HCT116 (cell line): Measurements from ENCODE around the gene ABCC10.
"Not testable (repeated sequence)": the region's sequence is repeated elsewhere in the genome, so short reads cannot be mapped to it uniquely, and the experiment has no call there.

Experiments used
- CBX3 ChIP-seq: IDR thresholded peaks from 2 replicates; pipeline ENCODE4 v1.6.1; 2012; ENCODE audit warnings: low read depth
- EZH2 ChIP-seq: fragments of 200-600 bp; sonication (generic); IDR thresholded peaks from 2 replicates; pipeline ENCODE4 v1.6.1; 2017; ENCODE audit warnings: antibody characterized with exemption, mixed run types
- EZH2phosphoT487 ChIP-seq: fragments of 200-600 bp; IDR thresholded peaks from 2 replicates; pipeline ENCODE4 v1.6.1; 2018; ENCODE audit warnings: antibody characterized with exemption, borderline replicate concordance
- JUND ChIP-seq: IDR thresholded peaks from 2 replicates; pipeline ENCODE4 v1.6.1; 2012
- POLR2A ChIP-seq: IDR thresholded peaks from 2 replicates; pipeline ENCODE4 v1.7.0; 2011; ENCODE audit warnings: borderline replicate concordance; ENCODE audit not compliant: insufficient read depth, insufficient read length; ENCODE audit errors: extremely low read depth
- SP1 ChIP-seq: IDR thresholded peaks from 2 replicates; pipeline ENCODE4 v1.6.1; 2012; ENCODE audit warnings: low read depth
- SRF ChIP-seq: IDR thresholded peaks from 2 replicates; pipeline ENCODE4 v1.6.1; 2012; ENCODE audit warnings: low read depth
- ZNF274 ChIP-seq: fragments of 200-500 bp; sonication (Bioruptor generic); IDR thresholded peaks from 2 replicates; pipeline ENCODE4 v1.6.1; 2014; ENCODE audit warnings: mild to moderate bottlenecking, low read depth, low read length, inconsistent platforms
- TF ChIP-seq, protein P1 (sequence below): IDR thresholded peaks from 2 replicates; pipeline ENCODE4 v1.6.1; 2012; ENCODE audit warnings: low read depth
- TF ChIP-seq, protein P2 (sequence below), 3 experiments: fragments of 200-600 bp in 1 of 3; sonication (generic) in 1 of 3; IDR thresholded peaks in 2 of 3; conservative IDR thresholded peaks in 1 of 3; 2 replicates each; pipeline ENCODE4 v1.5.1; 2012 to 2017; ENCODE audit warnings: low read depth in 2 of 3, low read length in 2 of 3, antibody characterized with exemption in 1 of 3, borderline replicate concordance in 1 of 3, control low read depth in 1 of 3, mild to moderate bottlenecking in 1 of 3, mixed read lengths in 1 of 3, mixed run types in 1 of 3, moderate library complexity in 1 of 3; ENCODE audit not compliant: insufficient read depth in 1 of 3

DNA sequence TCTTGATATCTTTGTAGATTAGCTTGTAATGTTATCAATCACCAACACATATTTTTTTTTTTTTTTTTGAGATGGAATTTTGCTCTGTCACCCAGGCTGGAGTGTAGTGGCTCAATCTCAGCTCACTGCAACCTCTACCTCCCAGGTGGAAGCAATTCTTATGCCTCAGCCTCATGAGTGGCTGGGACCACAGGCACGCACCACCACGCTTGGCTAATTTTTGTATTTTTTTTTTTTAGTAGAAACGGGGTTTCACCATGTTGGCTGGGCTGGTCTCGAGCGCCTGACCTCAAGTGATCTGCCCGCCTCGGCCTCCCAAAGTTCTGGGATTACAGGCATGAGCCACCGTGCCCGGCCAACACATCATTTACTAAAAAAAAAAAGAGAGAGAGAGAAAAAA, 46.5 kb upstream of the ABCC10 start:
- TF ChIP-seq, protein P1, sequence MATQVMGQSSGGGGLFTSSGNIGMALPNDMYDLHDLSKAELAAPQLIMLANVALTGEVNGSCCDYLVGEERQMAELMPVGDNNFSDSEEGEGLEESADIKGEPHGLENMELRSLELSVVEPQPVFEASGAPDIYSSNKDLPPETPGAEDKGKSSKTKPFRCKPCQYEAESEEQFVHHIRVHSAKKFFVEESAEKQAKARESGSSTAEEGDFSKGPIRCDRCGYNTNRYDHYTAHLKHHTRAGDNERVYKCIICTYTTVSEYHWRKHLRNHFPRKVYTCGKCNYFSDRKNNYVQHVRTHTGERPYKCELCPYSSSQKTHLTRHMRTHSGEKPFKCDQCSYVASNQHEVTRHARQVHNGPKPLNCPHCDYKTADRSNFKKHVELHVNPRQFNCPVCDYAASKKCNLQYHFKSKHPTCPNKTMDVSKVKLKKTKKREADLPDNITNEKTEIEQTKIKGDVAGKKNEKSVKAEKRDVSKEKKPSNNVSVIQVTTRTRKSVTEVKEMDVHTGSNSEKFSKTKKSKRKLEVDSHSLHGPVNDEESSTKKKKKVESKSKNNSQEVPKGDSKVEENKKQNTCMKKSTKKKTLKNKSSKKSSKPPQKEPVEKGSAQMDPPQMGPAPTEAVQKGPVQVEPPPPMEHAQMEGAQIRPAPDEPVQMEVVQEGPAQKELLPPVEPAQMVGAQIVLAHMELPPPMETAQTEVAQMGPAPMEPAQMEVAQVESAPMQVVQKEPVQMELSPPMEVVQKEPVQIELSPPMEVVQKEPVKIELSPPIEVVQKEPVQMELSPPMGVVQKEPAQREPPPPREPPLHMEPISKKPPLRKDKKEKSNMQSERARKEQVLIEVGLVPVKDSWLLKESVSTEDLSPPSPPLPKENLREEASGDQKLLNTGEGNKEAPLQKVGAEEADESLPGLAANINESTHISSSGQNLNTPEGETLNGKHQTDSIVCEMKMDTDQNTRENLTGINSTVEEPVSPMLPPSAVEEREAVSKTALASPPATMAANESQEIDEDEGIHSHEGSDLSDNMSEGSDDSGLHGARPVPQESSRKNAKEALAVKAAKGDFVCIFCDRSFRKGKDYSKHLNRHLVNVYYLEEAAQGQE, result not testable (repeated sequence)
- TF ChIP-seq EZH2, EZH2phosphoT487, CBX3, JUND, SP1, POLR2A, SRF, ZNF274: not testable (repeated sequence)
- TF ChIP-seq, protein P2, sequence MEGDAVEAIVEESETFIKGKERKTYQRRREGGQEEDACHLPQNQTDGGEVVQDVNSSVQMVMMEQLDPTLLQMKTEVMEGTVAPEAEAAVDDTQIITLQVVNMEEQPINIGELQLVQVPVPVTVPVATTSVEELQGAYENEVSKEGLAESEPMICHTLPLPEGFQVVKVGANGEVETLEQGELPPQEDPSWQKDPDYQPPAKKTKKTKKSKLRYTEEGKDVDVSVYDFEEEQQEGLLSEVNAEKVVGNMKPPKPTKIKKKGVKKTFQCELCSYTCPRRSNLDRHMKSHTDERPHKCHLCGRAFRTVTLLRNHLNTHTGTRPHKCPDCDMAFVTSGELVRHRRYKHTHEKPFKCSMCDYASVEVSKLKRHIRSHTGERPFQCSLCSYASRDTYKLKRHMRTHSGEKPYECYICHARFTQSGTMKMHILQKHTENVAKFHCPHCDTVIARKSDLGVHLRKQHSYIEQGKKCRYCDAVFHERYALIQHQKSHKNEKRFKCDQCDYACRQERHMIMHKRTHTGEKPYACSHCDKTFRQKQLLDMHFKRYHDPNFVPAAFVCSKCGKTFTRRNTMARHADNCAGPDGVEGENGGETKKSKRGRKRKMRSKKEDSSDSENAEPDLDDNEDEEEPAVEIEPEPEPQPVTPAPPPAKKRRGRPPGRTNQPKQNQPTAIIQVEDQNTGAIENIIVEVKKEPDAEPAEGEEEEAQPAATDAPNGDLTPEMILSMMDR (IDR thresholded peaks at IDR 0.05 in 2 of 3, conservative IDR thresholded peaks at IDR 0.05 in 1 of 3; ENCODE audit: borderline replicate concordance in 1 of 3, insufficient read depth in 1 of 3, low read depth in 2 of 3, low read length in 2 of 3), result not testable (repeated sequence)
